Mesendoderm (in vitro differentiated cells): ENCODE measurements around the gene HHEX.
A peak's percentile ranks its signal among the peaks of the same experiment; 100 is the strongest.

ENCODE experiments used
- DNase-seq: peaks from one replicate; pipeline ENCODE4 v3.0.0; 2013
- H2AK5ac ChIP-seq: 2 replicates; pipeline ENCODE4 v1.6.1; 2013; ENCODE audit warnings: low read length, inconsistent platforms
- H2BK120ac ChIP-seq: 2 replicates; pipeline ENCODE4 v1.6.1; 2013; ENCODE audit warnings: low read depth, mild to moderate bottlenecking, low read length, moderate library complexity, mixed read lengths
- H2BK15ac ChIP-seq: replicated peaks from 2 replicates; pipeline ENCODE4 v1.6.1; 2013; ENCODE audit warnings: low read depth, mild to moderate bottlenecking, moderate library complexity
- H2BK5ac ChIP-seq: 2 replicates; pipeline ENCODE4 v1.6.1; 2013; ENCODE audit warnings: low read length, inconsistent platforms
- H3K18ac ChIP-seq: 2 replicates; pipeline ENCODE4 v1.6.1; 2013; ENCODE audit warnings: mild to moderate bottlenecking, low read length, mixed read lengths
- H3K23ac ChIP-seq: one replicate; pipeline ENCODE4 v1.6.1; 2013; ENCODE audit warnings: low read length
- H3K27ac ChIP-seq: 2 replicates; pipeline ENCODE4 v1.5.1; 2013; ENCODE audit warnings: low read depth, mild to moderate bottlenecking, inconsistent platforms, low read length, moderate library complexity
- H3K27me3 ChIP-seq: 2 replicates; pipeline ENCODE4 v1.6.1; 2013; ENCODE audit warnings: low read length, control low read depth, mild to moderate bottlenecking, inconsistent platforms; ENCODE audit not compliant: insufficient read depth, poor library complexity
- H3K36me3 ChIP-seq: 2 replicates; pipeline ENCODE4 v1.6.1; 2013; ENCODE audit warnings: low read length, inconsistent platforms; ENCODE audit not compliant: control insufficient read depth, insufficient read depth
- H3K4ac ChIP-seq: one replicate; pipeline ENCODE4 v1.6.1; 2013; ENCODE audit warnings: low read depth, mild to moderate bottlenecking, low read length, moderate library complexity
- H3K4me1 ChIP-seq: 2 replicates; pipeline ENCODE4 v1.6.1; 2013; ENCODE audit warnings: low read depth, low read length, inconsistent platforms; ENCODE audit not compliant: control insufficient read depth
- H3K4me2 ChIP-seq: 2 replicates; pipeline ENCODE4 v1.6.1; 2013; ENCODE audit warnings: low read length
- H3K4me3 ChIP-seq: 2 replicates; pipeline ENCODE4 v1.5.1; 2013; ENCODE audit warnings: mild to moderate bottlenecking, low read length
- H3K56ac ChIP-seq: one replicate; pipeline ENCODE4 v1.6.1; 2013; ENCODE audit warnings: low read length
- H3K79me1 ChIP-seq: 2 replicates; pipeline ENCODE4 v1.6.1; 2013; ENCODE audit warnings: low read length, inconsistent platforms
- H3K79me2 ChIP-seq: 2 replicates; pipeline ENCODE4 v1.6.1; 2013; ENCODE audit warnings: mild to moderate bottlenecking, low read length; ENCODE audit not compliant: control insufficient read depth, insufficient read depth
- H3K9ac ChIP-seq: 2 replicates; pipeline ENCODE4 v1.6.1; 2013; ENCODE audit warnings: low read length, inconsistent platforms
- H4K5ac ChIP-seq: one replicate; pipeline ENCODE4 v1.6.1; 2013; ENCODE audit warnings: low read length
- H4K8ac ChIP-seq: one replicate; pipeline ENCODE4 v1.6.1; 2013; ENCODE audit warnings: low read depth, mild to moderate bottlenecking, control low read depth, low read length, moderate library complexity
- WGBS: extraction: QIAGEN DNeasy Blood & Tissue Kit; methylation state at CpG from one replicate; pipeline ENCODE4 v1.1.7; 2013; ENCODE audit warnings: low lambda C conversion rate, missing lambda C conversion rate; ENCODE audit not compliant: insufficient coverage; ENCODE audit errors: extremely low coverage; 5-methylcytosine and 5-hydroxymethylcytosine counted together

Gene HHEX

DNA sequence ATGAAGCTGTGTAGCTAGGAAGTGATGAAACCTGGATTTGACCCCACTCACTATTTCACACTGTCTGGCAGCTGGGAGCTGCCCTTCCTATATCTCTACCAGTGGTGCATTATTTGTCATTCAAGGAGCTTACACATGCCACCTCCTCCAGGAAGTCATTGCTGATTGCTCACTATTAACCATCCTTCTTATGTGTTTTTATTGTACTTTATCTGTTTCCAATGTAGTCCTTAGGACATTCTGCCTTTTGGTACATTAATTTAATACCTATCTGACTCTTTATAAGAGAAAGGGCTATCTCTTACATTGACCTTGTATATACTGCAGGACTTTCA, 31.0 kb downstream of the HHEX start:
- Histone ChIP-seq H2BK15ac (no peak overlapping the region), H3K4me3 (no peak overlapping the region), H2BK120ac (no peak overlapping the region), H3K4ac (no peak overlapping the region), H3K79me1 (no peaks in the 10 kb centered on the region), H3K18ac (no peak overlapping the region), H3K27ac (no peak overlapping the region), H3K9ac (no peak overlapping the region), H3K27me3 (no peaks in the 10 kb centered on the region), H3K4me1 (no peaks in the 10 kb centered on the region), H3K79me2 (no peaks in the 10 kb centered on the region), H4K8ac (no peak overlapping the region), H2AK5ac (no peak overlapping the region), H4K5ac (no peak overlapping the region), H3K56ac (no peak overlapping the region), H3K23ac (no peak overlapping the region), H3K36me3 (no peaks in the 10 kb centered on the region), H2BK5ac (no peak overlapping the region), H3K4me2 (no peak overlapping the region)
- no peak for DNase-seq

DNA sequence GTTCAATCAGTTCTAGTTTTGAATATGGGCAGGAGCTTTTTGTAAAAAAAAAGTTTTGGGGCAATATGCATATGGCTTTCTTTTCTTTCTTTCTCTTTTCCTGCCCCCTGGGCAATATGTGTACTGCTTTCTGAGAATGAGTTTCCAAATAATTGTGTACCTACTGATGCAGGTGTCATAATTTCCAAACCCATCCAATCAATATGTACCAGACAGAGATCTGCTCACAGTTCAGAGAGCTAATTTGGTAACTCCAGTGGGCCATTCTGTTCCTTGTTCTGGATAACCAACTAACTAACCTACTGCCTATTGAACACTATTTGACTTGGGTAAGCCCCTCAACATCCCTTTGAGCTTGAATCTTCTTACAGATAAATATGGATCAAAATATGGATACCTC, 32.6 kb downstream of the HHEX start:
- Histone ChIP-seq H3K27me3 (no peaks in the 10 kb centered on the region), H2BK120ac (no peak overlapping the region), H3K9ac (no peak overlapping the region), H2AK5ac (no peak overlapping the region), H3K56ac (no peak overlapping the region), H4K8ac (no peak overlapping the region), H3K27ac (no peak overlapping the region), H3K4me2 (no peak overlapping the region), H3K4me1 (no peaks in the 10 kb centered on the region), H3K23ac (no peak overlapping the region), H3K36me3 (no peaks in the 10 kb centered on the region), H2BK5ac (no peak overlapping the region), H3K18ac (no peak overlapping the region), H2BK15ac (no peak overlapping the region), H3K4me3 (no peak overlapping the region), H3K79me1 (no peaks in the 10 kb centered on the region), H3K4ac (no peak overlapping the region), H4K5ac (no peak overlapping the region), H3K79me2 (no peaks in the 10 kb centered on the region)
- no peak for DNase-seq

DNA sequence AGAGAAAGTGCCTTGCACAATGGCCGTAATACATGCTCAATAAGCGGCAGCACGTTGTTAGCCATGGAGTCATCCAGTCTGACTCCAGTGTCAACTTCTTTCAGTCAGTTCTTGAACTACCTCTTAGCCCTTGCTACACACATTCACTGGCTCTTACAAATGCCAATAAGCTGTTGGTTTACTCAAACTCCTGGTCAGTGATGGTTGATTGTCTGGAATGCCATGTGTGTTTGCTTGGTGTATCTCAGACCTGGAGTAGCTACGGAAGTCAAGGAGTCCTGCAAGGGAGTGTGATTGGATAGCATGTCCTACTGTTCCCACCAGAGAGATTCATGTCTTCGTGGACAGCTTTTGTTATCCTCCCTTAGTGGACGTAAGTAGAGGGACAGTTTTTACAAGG, 37.4 kb downstream of the HHEX start:
- no peaks in the 10 kb centered on the region for H3K36me3 ChIP-seq
- no peak overlapping the region for H2BK5ac ChIP-seq
- no peaks in the 10 kb centered on the region for H3K27me3 ChIP-seq
- H3K56ac ChIP-seq: no peak overlapping the region
- peak overlapping the region; percentile 6 for H3K23ac ChIP-seq
- H2BK120ac ChIP-seq: no peak overlapping the region
- no peak overlapping the region for H3K9ac ChIP-seq
- no peak overlapping the region for H2AK5ac ChIP-seq
- no peak overlapping the region for H3K4me3 ChIP-seq
- H4K8ac ChIP-seq: no peak overlapping the region
- no peak overlapping the region for H4K5ac ChIP-seq
- H3K27ac ChIP-seq: no peak overlapping the region
- no peak overlapping the region for H2BK15ac ChIP-seq
- H3K4me2 ChIP-seq: no peak overlapping the region
- H3K79me1 ChIP-seq: no peaks in the 10 kb centered on the region
- WGBS: no CpG with 5 or more reads among the region's 6 CpGs
- no peaks in the 10 kb centered on the region for H3K79me2 ChIP-seq
- H3K4me1 ChIP-seq: no peaks in the 10 kb centered on the region
- no peak overlapping the region for H3K4ac ChIP-seq
- DNase-seq: no peak
- no peak overlapping the region for H3K18ac ChIP-seq

DNA sequence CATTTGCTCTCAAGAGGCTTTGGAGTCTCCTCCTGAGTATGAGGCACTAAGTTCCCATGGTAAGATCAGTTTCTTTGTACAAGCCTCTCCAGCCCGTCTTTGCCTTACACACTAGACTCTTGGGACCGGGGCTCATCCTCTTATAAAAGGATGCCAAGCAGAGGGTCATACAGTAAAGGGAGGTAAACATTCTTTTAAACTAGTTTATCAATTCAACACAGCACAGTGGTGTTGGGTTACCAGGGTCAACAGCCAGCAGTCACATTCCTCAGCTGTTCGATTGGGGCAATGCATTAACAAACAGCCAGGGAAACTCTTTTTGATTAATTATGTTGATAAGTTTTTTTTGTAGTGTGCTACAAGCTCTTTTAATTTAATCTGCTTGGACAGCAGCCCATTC, 37.8 kb downstream of the HHEX start:
- Histone ChIP-seq H3K36me3 (no peaks in the 10 kb centered on the region), H3K27me3 (no peaks in the 10 kb centered on the region), H3K79me2 (no peaks in the 10 kb centered on the region), H2BK15ac (no peak overlapping the region), H2BK5ac (no peak overlapping the region), H3K23ac (no peak overlapping the region), H3K79me1 (no peaks in the 10 kb centered on the region), H3K9ac (no peak overlapping the region), H3K4me1 (no peaks in the 10 kb centered on the region), H3K4me2 (no peak overlapping the region), H4K8ac (no peak overlapping the region), H3K56ac (no peak overlapping the region), H4K5ac (no peak overlapping the region), H3K18ac (no peak overlapping the region), H3K27ac (no peak overlapping the region), H2AK5ac (no peak overlapping the region), H3K4me3 (no peak overlapping the region), H3K4ac (no peak overlapping the region), H2BK120ac (no peak overlapping the region)
- no CpG with 5 or more reads among the region's 3 CpGs for WGBS
- DNase-seq: no peak

DNA sequence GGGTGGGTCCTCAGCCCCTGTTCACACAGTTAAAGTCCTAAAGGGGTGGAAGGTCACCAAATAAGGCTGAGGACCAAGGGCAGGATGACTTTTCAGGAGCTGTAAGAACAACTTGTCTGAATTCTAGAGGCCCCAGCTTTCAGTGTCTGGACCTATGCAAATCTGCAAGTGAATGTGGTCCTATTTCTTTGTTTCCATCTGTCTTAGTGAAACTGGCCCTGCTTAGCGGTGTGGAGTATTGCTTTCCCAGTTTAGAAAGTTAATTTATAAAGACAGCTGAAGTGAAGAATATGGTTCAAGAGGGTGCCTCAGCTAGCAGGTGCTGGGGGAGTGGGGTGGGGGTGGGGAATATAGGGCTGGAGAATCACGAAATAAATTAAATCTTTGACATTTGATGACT, 40.1 kb downstream of the HHEX start:
- no peak overlapping the region for H3K56ac ChIP-seq
- no peak overlapping the region for H2BK5ac ChIP-seq
- H3K27ac ChIP-seq: no peak overlapping the region
- no peak overlapping the region for H3K18ac ChIP-seq
- H2AK5ac ChIP-seq: no peak overlapping the region
- H3K9ac ChIP-seq: no peak overlapping the region
- no peak overlapping the region for H4K8ac ChIP-seq
- no peak for DNase-seq
- H3K4me3 ChIP-seq: no peak overlapping the region
- no peaks in the 10 kb centered on the region for H3K4me1 ChIP-seq
- H2BK15ac ChIP-seq: no peak overlapping the region
- no peak overlapping the region for H2BK120ac ChIP-seq
- no peaks in the 10 kb centered on the region for H3K79me2 ChIP-seq
- H3K36me3 ChIP-seq: no peaks in the 10 kb centered on the region
- H3K4ac ChIP-seq: no peak overlapping the region
- H4K5ac ChIP-seq: no peak overlapping the region
- no peak overlapping the region for H3K4me2 ChIP-seq
- no CpG with 5 or more reads among the region's 2 CpGs for WGBS
- no peaks in the 10 kb centered on the region for H3K27me3 ChIP-seq
- no peaks in the 10 kb centered on the region for H3K79me1 ChIP-seq
- no peak overlapping the region for H3K23ac ChIP-seq

DNA sequence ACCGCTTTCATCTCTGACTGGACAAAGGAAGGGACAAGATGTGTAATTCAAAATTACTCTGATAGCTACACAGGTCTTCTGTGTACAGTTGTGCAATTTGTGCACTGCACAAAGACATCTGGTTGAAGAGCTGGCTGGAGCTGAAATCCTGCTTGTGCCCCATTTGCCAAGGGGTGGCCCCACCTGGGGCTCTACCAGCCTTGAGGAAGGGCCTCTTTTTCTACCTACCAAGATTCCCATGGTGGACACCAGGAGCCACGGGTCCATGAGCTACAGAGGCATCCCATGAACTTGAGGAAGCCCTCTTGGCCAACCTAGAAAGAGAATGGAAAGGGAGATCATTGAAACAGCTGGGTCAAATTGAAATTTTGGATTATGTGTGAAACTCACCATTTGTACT, 43.2 kb downstream of the HHEX start:
- H3K18ac ChIP-seq: no peak overlapping the region
- no peak overlapping the region for H3K9ac ChIP-seq
- no peak overlapping the region for H4K5ac ChIP-seq
- H4K8ac ChIP-seq: no peak overlapping the region
- no peak overlapping the region for H3K4me3 ChIP-seq
- no peak overlapping the region for H2BK5ac ChIP-seq
- H3K79me1 ChIP-seq: no peaks in the 10 kb centered on the region
- H3K4me1 ChIP-seq: no peaks in the 10 kb centered on the region
- H2AK5ac ChIP-seq: no peak overlapping the region
- no peak overlapping the region for H3K4ac ChIP-seq
- no CpG with 5 or more reads among the region's 2 CpGs for WGBS
- no peak overlapping the region for H3K23ac ChIP-seq
- DNase-seq: no peak
- no peak overlapping the region for H3K27ac ChIP-seq
- no peak overlapping the region for H2BK120ac ChIP-seq
- no peaks in the 10 kb centered on the region for H3K27me3 ChIP-seq
- H3K36me3 ChIP-seq: no peaks in the 10 kb centered on the region
- no peak overlapping the region for H2BK15ac ChIP-seq
- no peak overlapping the region for H3K4me2 ChIP-seq
- no peaks in the 10 kb centered on the region for H3K79me2 ChIP-seq
- H3K56ac ChIP-seq: no peak overlapping the region
